DMS 273 (cell line): ENCODE data around the gene PDE3B.
"Not testable (repeated sequence)": the region's sequence is repeated elsewhere in the genome, so short reads cannot be mapped to it uniquely, and the experiment has no call there.

Experiments used
- DNase-seq: peaks from one replicate; lab custom pipeline; 2025; ENCODE audit not compliant: unreplicated experiment; lab: John Stamatoyannopoulos, UW

PDE3B gene

DNA sequence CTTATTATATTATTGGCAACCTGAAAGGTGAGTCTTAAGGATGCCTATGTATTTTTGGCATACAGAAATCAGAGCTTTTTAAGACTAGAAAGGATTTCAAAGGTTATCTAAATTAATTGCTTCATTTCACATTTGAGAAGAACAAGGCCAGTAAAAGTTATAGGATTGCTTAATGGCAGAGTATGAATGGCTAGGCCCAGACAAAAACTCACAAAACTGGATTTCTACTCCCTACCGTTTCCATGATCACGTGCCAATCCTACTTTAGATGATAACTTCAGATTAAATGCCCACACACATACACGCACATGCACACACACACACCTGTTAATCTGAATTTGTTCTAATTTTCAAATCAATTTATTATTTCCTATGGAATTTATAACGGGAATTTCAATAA, 1.8 kb upstream of the PDE3B start:
- DNase-seq = no peak

DNA sequence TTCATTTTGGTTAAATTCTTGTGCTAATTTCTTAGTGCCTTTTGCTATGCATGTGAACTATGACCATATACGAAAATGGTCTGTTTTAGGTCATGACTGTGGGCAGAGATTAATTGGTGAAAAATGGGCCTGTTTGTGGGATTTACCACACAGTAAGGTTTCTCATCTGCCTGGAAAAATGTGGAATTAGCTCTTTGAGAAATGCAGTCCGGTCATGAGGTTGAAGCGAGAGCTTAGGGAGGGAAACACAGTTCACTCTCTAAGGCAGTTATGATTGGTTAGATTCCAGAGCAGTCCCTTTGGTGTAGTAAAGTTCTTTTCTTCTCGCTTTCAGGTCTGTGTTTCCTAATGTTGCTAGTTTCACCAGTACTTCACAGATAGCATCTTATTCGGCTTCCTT, 1.2 kb upstream of the PDE3B start:
- DNase-seq = no peak

DNA sequence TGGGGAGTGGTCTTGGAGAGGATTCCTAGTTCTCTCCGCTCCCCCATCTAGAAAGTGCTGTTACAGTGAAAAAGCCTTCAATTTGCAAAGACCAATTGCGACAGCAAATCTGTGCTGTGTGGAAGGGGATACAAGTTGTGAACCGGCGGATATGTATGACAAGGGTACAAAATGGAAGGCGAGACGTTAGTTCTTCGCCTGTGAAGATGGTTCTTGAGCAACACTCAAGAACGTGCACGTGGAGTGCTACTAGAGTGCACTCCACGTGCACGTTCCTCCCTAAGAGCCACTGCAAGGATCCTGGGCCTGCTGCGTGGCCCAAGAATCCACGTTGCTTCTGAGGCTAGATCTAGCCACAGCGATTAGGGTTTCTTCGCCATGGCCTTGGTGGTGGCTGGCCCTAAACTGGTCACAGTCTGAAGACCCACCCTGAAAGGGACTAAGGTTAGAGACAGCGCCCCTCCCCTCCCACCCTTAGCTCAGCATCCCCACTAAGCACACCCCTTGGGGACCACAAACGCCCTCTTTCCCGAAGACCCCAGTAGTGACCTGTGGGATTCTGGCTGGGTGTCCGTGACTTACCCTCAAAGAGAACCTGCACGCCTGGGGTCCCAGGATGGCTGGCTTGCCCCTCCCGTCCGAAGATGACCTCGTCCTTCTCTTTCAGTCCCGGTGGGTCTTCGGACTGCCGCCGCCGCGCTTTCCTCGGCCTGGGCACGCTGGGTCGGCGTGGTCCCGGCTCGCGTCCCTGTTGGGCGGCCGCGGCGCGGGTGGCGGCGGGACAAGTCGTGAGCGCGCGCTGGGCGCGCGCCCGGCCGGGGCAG, 519 bp upstream of the PDE3B start:
- DNase-seq = peak; percentile 36

DNA sequence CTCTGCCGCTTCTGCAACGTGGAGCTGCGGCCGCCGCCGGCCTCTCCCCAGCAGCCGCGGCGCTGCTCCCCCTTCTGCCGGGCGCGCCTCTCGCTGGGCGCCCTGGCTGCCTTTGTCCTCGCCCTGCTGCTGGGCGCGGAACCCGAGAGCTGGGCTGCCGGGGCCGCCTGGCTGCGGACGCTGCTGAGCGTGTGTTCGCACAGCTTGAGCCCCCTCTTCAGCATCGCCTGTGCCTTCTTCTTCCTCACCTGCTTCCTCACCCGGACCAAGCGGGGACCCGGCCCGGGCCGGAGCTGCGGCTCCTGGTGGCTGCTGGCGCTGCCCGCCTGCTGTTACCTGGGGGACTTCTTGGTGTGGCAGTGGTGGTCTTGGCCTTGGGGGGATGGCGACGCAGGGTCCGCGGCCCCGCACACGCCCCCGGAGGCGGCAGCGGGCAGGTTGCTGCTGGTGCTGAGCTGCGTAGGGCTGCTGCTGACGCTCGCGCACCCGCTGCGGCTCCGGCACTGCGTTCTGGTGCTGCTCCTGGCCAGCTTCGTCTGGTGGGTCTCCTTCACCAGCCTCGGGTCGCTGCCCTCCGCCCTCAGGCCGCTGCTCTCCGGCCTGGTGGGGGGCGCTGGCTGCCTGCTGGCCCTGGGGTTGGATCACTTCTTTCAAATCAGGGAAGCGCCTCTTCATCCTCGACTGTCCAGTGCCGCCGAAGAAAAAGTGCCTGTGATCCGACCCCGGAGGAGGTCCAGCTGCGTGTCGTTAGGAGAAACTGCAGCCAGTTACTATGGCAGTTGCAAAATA, 816 bp downstream of the PDE3B start:
- peak; percentile 61 for DNase-seq

DNA sequence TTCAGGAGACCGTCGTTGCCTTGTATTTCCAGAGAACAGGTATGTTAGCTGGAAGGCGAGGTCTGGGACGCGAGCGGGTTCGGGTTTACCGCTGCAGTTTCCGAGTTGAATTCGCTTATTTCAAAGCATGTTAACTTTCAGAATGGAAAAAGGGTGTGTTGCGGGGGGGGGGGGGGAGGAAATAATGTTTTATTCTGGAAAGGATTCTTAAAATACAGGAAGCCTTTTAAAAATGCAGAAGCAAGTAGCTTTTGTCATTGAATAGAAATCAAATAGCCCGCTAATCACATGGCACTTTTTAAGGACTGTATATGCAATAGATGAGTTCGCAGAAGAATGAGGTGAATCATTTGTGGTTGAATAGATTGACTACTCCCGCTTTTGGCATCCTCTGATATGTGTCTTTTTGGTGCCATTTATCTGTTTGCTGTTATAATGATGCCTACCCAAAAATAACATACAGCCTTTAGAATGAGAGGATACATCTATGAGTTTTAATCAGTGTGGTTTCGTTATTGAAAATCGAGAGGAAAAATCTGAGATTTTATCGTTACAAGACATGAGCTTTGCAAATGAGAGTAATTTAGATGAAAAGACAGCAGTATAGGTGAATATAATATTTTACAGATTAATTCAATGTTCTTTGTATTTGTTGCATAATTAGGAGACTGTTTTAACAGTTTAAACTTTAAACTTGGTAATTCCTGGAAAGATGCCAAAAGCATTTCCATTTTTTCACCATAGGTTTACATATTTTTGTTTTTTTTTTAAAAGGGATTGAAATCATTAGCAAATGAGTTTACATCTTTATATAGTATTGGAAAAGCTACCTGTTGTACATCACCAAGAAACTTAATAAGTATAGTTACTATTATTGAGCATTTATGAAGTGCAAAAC, 1.7 kb downstream of the PDE3B start:
- peak; percentile 51 for DNase-seq

GRCh38 chr11:14645985-14646900, 2.6 kb downstream of the PDE3B start:
- peak; percentile 25 for DNase-seq

DNA sequence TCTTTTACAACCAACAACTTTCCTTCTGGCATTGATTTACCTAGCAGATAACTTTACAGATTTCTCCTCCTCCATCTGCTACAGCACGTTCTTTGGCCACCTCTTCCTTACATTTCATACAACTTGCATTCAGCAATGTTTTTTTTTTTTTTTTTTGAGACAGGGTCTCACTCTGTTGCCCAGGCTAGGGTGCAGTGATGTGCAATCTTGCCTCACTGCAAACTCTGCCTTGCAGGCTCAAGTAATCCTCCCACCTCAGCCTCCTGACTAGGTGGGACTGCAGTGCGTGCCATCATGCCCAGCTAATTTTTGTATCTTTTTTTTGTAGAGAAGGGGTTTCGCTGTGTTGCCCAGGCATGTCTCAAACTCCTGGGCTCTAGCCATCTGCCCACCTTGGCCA, 6.5 kb downstream of the PDE3B start:
- DNase-seq = no peak

GRCh38 chr11:14653090-14653489, 9.5 kb downstream of the PDE3B start:
- DNase-seq = peak; percentile 2

DNA sequence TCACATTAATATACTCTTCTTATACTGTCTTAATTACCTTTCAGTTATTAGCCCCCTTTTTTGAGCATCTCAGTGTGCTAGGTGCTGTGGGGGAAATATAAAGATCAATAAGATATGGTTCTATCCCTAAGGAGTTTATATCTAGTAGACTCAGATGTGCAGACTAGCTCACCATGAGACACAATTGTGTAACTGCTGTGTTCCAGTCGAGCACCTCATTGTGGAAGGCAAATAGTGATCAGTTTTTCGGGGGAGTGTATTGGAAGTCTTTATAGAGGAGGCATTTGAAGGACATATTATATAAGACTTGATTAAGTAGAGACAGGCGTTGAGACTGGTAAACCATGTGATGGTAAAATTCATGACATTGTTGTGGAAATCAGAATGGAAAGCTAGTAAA, 11.8 kb downstream of the PDE3B start:
- no peak for DNase-seq

GRCh38 chr11:14656536-14657457, 13.2 kb downstream of the PDE3B start:
- no peak for DNase-seq

- no peak for DNase-seq
Observed at GRCh38 chr11:14657841-14658240, 14.2 kb downstream of the PDE3B start.

DNA sequence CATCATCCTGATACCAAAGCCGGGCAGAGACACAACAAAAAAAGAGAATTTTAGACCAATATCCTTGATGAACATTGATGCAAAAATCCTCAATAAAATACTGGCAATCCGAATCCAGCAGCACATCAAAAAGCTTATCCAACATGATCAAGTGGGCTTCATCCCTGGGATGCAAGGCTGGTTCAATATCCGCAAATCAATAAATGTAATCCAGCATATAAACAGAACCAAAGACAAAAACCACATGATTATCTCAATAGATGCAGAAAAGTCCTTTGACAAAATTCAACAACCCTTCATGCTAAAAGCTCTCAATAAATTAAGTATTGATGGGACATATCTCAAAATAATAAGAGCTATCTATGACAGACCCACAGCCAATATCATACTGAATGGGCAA, 21.3 kb downstream of the PDE3B start:
- DNase-seq = not testable (repeated sequence)

DNA sequence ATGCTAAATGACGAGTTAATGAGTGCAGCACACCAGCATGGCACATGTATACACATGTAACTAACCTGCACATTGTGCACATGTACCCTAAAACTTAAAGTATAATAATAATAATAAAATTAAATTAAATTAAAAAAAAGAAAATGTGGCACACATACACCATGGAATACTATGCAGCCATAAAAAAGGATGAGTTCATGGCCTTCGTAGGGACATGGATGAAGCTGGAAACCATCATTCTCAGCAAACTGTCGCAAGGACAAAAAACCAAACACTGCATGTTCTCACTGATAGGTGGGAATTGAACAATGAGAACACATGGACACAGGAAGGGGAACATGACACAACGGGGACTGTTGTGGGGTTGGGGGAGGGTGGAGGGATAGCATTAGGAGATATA, 23.7 kb downstream of the PDE3B start:
- DNase-seq = not testable (repeated sequence)

GRCh38 chr11:14668731-14669301, 25.2 kb downstream of the PDE3B start:
- DNase-seq = no peak

DNA sequence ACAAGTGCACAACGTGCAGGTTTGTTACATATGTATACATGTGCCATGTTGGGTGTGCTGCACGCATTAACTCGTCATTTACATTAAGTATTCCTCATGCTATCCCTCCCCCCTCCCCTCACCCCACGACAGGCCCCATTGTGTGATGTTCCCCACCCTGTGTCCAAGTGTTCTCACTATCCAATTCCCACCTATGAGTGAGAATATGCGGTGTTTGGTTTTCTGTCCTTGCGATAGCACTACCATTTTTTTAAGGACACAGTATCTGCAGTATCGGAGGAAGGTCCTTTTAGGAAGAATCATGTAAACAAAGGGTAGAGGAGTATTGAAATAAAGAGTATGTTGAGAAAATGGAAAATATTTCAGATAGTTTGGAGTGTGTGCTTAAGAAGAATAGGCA, 25.9 kb downstream of the PDE3B start:
- no peak for DNase-seq

DNA sequence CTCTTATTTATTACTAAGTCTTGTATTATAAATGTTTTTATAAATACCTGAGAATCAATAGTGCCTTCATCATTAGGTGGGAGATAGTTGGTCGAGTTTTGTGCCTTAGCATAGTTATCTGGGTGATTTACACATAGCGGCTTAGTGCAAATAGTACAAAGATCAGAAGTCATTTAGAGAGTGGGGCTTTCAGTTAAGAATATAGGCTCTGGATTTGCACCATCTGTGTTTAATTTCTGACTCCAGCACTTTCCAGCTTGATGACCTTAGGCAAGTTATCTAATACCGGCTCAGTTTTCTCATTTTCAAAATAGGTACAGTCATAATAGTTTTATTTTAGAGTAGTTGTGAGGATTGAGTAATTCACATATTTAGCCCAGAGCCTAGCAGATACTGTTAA, 26.4 kb downstream of the PDE3B start:
- no peak for DNase-seq

DNA sequence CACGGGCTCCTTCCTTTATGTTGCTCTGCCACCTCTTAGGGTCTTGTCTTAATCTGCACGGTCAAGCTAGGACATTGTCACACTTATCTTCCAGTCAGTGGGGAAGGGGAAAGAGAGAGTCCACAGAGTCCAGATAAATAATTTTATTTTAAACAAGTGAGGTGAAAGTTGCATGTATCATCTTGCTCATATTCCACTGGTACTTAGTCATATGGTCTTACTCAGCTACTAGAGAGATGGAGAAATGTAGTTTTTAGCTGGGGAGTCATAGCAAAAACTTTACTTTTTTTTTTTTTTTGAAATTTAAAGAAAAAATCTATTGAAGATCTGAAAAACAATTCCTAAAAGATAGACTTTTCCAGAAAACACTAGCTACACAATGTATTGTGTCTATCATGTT, 29.0 kb downstream of the PDE3B start:
- DNase-seq = no peak

DNA sequence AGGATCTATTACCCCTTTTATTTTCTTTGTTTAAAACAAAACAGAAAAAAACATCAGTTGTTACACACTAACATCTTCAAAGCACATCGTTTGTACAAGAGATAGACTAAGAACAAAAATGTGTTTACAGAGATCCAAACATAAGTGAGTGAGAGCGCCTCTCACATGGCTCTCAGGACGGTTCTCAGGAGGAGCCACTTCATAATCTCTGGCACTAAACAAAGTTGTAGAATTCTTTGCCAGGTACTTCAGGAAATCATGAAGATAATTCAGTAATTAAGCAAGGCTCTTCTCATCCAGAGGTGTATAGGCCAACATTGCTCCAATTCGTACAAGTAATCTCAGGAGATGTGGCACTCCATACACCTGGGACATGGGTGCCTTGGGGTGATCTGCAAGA, 29.8 kb downstream of the PDE3B start:
- no peak for DNase-seq

- no peak for DNase-seq
Observed at GRCh38 chr11:14673824-14674405, 30.3 kb downstream of the PDE3B start.
